Astrocyte of the cerebellum (primary cell): Measurements from ENCODE around the gene ABCA3.

Source experiments
- DNase-seq: peaks from one replicate; pipeline ENCODE4 v3.0.0-alpha.2; 2011; ENCODE audit warnings: low read depth
- H3K4me3 ChIP-seq: 2 replicates; pipeline ENCODE4 v1.5.1; 2011; ENCODE audit warnings: mild to moderate bottlenecking, low read depth, low read length, moderate library complexity
- in situ Hi-C: cut with HindIII; loops from 2 replicates; pipeline ENCODE4 v1.10.0; 2017; ENCODE audit warnings: low sequenced_read_pairs
- TF ChIP-seq, protein P1 (sequence below): IDR thresholded peaks from 2 replicates; pipeline ENCODE4 v1.5.1; 2012; ENCODE audit warnings: low read length, low read depth, moderate library complexity, mild to moderate bottlenecking; ENCODE audit errors: missing control alignments

Gene ABCA3

DNA sequence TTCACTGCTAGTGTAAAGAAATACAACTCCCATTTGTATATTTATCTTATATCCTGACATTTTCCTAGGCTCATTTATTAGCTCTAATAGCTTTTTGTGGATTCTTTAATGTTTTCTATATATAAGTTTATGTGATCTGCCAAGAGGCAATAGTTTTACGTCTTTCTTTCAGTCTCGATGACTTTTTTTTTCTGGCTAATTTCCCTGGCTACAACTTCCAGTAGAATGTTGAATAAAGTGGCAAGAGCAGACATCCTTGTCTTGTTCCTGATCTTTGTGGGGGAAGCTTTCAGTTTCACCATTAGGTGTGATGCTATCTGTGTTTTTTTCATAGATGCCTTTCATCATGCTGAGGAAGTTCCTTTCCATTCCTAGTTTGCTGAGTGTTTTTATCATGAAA, 43.9 kb upstream of the ABCA3 start:
- DNase-seq = no peak
- H3K4me3 ChIP-seq = no peak overlapping the region
- in situ Hi-C loops = no loop called here
- TF ChIP-seq, protein P1, sequence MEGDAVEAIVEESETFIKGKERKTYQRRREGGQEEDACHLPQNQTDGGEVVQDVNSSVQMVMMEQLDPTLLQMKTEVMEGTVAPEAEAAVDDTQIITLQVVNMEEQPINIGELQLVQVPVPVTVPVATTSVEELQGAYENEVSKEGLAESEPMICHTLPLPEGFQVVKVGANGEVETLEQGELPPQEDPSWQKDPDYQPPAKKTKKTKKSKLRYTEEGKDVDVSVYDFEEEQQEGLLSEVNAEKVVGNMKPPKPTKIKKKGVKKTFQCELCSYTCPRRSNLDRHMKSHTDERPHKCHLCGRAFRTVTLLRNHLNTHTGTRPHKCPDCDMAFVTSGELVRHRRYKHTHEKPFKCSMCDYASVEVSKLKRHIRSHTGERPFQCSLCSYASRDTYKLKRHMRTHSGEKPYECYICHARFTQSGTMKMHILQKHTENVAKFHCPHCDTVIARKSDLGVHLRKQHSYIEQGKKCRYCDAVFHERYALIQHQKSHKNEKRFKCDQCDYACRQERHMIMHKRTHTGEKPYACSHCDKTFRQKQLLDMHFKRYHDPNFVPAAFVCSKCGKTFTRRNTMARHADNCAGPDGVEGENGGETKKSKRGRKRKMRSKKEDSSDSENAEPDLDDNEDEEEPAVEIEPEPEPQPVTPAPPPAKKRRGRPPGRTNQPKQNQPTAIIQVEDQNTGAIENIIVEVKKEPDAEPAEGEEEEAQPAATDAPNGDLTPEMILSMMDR = no peak

DNA sequence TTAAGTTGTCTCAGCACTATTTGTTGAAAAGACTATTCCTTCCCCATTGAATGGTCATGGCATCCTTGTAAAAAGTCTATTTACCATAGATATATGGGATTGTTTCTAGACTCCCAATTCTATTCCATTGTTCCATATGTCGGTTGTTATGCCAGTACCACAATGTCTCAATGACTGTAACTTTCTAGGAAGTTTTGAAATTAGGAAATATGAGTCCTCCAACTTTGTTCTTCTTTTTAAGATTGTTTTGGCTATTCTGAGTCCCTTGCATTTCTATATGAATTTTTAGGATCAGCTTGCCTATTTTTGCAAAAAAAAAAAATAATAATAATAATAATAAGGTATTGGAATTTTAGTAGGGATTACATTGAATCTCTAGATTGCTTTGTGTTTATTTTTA, 43.0 kb upstream of the ABCA3 start:
- in situ Hi-C loops = no loop called here
- DNase-seq = no peak
- TF ChIP-seq, protein P1 = no peak
- H3K4me3 ChIP-seq = no peak overlapping the region

DNA sequence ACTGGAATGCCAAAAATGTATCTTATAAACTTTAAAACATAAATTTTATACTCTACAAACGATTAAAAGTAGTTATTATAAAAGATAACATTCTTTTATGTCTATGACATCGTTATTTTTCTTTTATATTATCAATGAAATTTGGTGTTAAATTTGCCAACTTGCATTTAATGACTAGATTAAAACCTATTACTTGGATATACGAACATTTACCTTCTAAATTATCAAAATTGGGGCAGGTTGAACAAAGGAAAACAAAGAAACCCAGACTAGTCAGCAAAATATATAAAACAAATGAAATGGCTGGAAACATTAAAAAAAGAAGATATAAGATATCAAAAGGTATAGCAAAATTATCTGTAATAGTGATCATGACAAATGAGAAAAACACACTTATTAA, 34.1 kb upstream of the ABCA3 start:
- no peak overlapping the region for H3K4me3 ChIP-seq

DNA sequence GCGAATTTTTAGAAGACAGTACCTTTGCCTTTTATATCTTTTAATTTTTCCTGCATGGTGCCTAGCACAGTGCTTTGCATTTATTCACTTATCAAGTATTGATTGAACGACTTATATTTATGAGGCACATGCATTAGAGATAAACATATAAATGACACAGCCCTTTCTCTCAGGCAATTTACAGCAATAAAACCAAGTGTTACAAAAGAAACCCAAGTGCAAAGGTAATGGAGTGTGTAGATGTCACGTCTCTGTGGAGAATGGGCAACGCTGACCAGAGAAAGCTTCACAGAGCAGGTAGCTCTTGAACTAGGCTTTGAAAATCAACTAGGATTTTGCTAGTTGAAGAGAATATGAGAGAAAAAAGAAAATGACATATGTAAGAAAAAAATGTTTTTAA, 32.6 kb upstream of the ABCA3 start:
- no peak overlapping the region for H3K4me3 ChIP-seq
- DNase-seq = no peak
- in situ Hi-C loops = loop anchor here (5.0 kb wide), 1 partner anchor 39 kb away; no protein-coding TSS in a partner anchor
- TF ChIP-seq, protein P1 = no peak

More for the DNA sequence above, 34.1 kb upstream of the ABCA3 start:
- TF ChIP-seq, protein P1 = no peak
- in situ Hi-C loops = loop anchor here (5.0 kb wide), 1 partner anchor 38 kb away; no protein-coding TSS in a partner anchor
- no peak for DNase-seq

DNA sequence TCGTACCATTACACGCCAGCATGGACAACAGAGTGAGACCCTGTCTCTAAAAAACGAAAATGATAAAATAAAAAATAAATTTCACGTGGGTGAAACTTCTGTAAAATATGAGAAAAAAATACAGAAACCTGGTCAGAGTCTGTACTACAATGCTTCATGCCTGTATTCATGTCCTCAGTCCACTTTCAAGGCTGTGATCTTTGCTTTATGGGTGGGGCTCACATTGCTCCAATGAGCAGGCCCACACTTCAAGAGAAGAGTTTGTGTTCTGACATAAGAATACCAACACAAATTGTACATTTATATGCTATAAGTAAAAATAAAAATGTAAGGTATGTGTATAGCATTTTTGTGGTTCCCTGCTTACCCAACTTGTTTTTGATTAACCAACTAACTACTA, 32.2 kb upstream of the ABCA3 start:
- no peak for DNase-seq
- TF ChIP-seq, protein P1 = no peak
- in situ Hi-C loops = loop anchor here (5.0 kb wide), 1 partner anchor 40 kb away; no protein-coding TSS in a partner anchor
- no peak overlapping the region for H3K4me3 ChIP-seq

DNA sequence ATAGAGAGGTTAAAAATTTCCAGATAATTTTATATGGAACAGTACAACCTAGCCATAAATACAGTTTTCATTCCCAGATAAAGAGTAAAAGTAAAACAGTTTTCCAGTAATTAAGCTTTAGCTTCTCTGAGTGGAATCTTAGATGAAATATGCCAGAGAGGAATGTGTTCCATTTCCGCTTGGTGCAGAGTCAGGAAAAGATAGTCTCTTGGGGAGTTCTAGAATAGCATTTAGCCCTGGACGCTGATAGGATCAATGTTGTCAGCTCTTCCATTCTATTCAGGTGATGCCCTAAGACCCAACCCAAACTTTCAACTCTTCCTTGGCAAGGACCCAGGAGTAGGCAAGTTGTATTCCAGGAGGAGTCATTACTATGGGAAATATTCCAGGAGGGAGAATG, 30.9 kb upstream of the ABCA3 start:
- TF ChIP-seq, protein P1 = no peak
- H3K4me3 ChIP-seq = no peak overlapping the region
- in situ Hi-C loops = loop anchor here (5.0 kb wide), 1 partner anchor 41 kb away; no protein-coding TSS in a partner anchor
- DNase-seq = no peak
